H9 (cell line): Measurements from ENCODE around the gene ARHGAP24. TPM values are rescaled to one million over a fixed set of nuclear protein-coding genes. Genes with fewer than 3 reads are reported as not detected.

Experiments
- DNase-seq: peaks from one replicate; pipeline ENCODE4 v3.0.0-alpha.2; 2017
- H2AFZ ChIP-seq: one replicate; pipeline ENCODE4 v1.6.1; 2013; ENCODE audit warnings: mild to moderate bottlenecking, low read length, control low read depth, moderate library complexity
- H2AK5ac ChIP-seq: 2 replicates; pipeline ENCODE4 v1.6.1; 2013; ENCODE audit warnings: low read length, control low read depth, mixed read lengths; ENCODE audit not compliant: insufficient read length
- H2BK120ac ChIP-seq: one replicate; pipeline ENCODE4 v1.6.1; 2013; ENCODE audit warnings: low read depth, mild to moderate bottlenecking, low read length, control low read depth, inconsistent platforms; ENCODE audit not compliant: poor library complexity, severe bottlenecking
- H2BK12ac ChIP-seq: 2 replicates; pipeline ENCODE4 v1.6.1; 2013; ENCODE audit warnings: low read length, control low read depth, mixed read lengths, low read depth; ENCODE audit not compliant: insufficient read length
- H2BK15ac ChIP-seq: 2 replicates; pipeline ENCODE4 v1.6.1; 2013; ENCODE audit warnings: low read depth, low read length, control low read depth
- H2BK20ac ChIP-seq: one replicate; pipeline ENCODE4 v1.6.1; 2013; ENCODE audit warnings: low read depth, mild to moderate bottlenecking, low read length, control low read depth, inconsistent platforms; ENCODE audit not compliant: poor library complexity, severe bottlenecking
- H2BK5ac ChIP-seq: 2 replicates; pipeline ENCODE4 v1.6.1; 2013; ENCODE audit warnings: low read length, control low read depth, mixed read lengths; ENCODE audit not compliant: insufficient read length
- H3K14ac ChIP-seq: 2 replicates; pipeline ENCODE4 v1.6.1; 2013; ENCODE audit warnings: low read length, control low read depth; ENCODE audit not compliant: insufficient read depth
- H3K18ac ChIP-seq: 2 replicates; pipeline ENCODE4 v1.6.1; 2013; ENCODE audit warnings: low read depth, mild to moderate bottlenecking, mixed read lengths, low read length, control low read depth; ENCODE audit not compliant: insufficient read length
- H3K23ac ChIP-seq: 2 replicates; pipeline ENCODE4 v1.6.1; 2013; ENCODE audit warnings: low read length, control low read depth, mixed read lengths, low read depth; ENCODE audit not compliant: insufficient read length
- H3K23me2 ChIP-seq: 2 replicates; pipeline ENCODE4 v1.6.1; 2013; ENCODE audit warnings: low read depth, mild to moderate bottlenecking, mixed read lengths, low read length, control low read depth; ENCODE audit not compliant: insufficient read length, poor library complexity, severe bottlenecking
- H3K27ac ChIP-seq: 2 replicates; pipeline ENCODE4 v1.5.1; 2013; ENCODE audit warnings: low read length, control low read depth, mixed read lengths, low read depth; ENCODE audit not compliant: insufficient read length
- H3K27me3 ChIP-seq: 2 replicates; pipeline ENCODE4 v1.6.1; 2013; ENCODE audit warnings: low read length, control low read depth, inconsistent platforms; ENCODE audit not compliant: insufficient read depth
- H3K4ac ChIP-seq: 2 replicates; pipeline ENCODE4 v1.6.1; 2013; ENCODE audit warnings: low read depth, mild to moderate bottlenecking, control low read depth, inconsistent platforms, low read length, moderate library complexity
- H3K4me1 ChIP-seq: 2 replicates; pipeline ENCODE4 v1.6.1; 2013; ENCODE audit warnings: low read length, control low read depth, inconsistent platforms; ENCODE audit not compliant: insufficient read depth
- H3K4me2 ChIP-seq: 2 replicates; pipeline ENCODE4 v1.6.1; 2013; ENCODE audit warnings: low read length, control low read depth, mixed read lengths; ENCODE audit not compliant: insufficient read length, insufficient read depth
- H3K56ac ChIP-seq: 2 replicates; pipeline ENCODE4 v1.6.1; 2013; ENCODE audit warnings: low read depth, mild to moderate bottlenecking, mixed read lengths, low read length, control low read depth; ENCODE audit not compliant: insufficient read length
- H3K79me1 ChIP-seq: 2 replicates; pipeline ENCODE4 v1.6.1; 2013; ENCODE audit warnings: low read depth, mild to moderate bottlenecking, moderate library complexity, low read length, control low read depth, inconsistent platforms; ENCODE audit not compliant: insufficient read depth, poor library complexity, severe bottlenecking
- H3K79me2 ChIP-seq: 2 replicates; pipeline ENCODE4 v1.6.1; 2013; ENCODE audit warnings: low read length, control low read depth, inconsistent platforms; ENCODE audit not compliant: insufficient read depth
- H3K9ac ChIP-seq: 2 replicates; pipeline ENCODE4 v1.6.1; 2013; ENCODE audit warnings: low read length, control low read depth, mixed read lengths; ENCODE audit not compliant: insufficient read length; ENCODE audit errors: extremely low read depth
- H3K9me3 ChIP-seq: one replicate; pipeline ENCODE4 v1.6.1; 2013; ENCODE audit warnings: low read depth, low read length, inconsistent platforms; ENCODE audit not compliant: control insufficient read depth
- H3T11ph ChIP-seq: one replicate; pipeline ENCODE4 v1.6.1; 2013; ENCODE audit warnings: mild to moderate bottlenecking, low read length, control low read depth, inconsistent platforms
- H4K20me1 ChIP-seq: one replicate; pipeline ENCODE4 v1.6.1; 2013; ENCODE audit not compliant: control insufficient read depth, insufficient read length, insufficient read depth
- H4K5ac ChIP-seq: 2 replicates; pipeline ENCODE4 v1.6.1; 2013; ENCODE audit warnings: low read depth, mild to moderate bottlenecking, mixed read lengths, low read length, control low read depth; ENCODE audit not compliant: insufficient read length
- H4K8ac ChIP-seq: replicated peaks from 2 replicates; pipeline ENCODE4 v1.6.1; 2013; ENCODE audit warnings: low read length, control low read depth, mixed read lengths, low read depth; ENCODE audit not compliant: insufficient read length
- H4K91ac ChIP-seq: 2 replicates; pipeline ENCODE4 v1.6.1; 2013; ENCODE audit warnings: low read depth, mild to moderate bottlenecking, moderate library complexity, mixed read lengths, low read length, control low read depth; ENCODE audit not compliant: insufficient read length
- H3K27ac Mint-ChIP-seq, 3 experiments: 2 replicates in 2 of 3; 3 replicates in 1 of 3; pipeline ENCODE4 v1.8.0; 2020 to 2021; ENCODE audit warnings: mixed read lengths in 3 of 3, mild to moderate bottlenecking in 1 of 3, moderate library complexity in 1 of 3
- H3K27me3 Mint-ChIP-seq: 2 replicates; pipeline ENCODE4 v1.8.0; 2021; ENCODE audit warnings: low read depth, mild to moderate bottlenecking, moderate library complexity, mixed read lengths
- H3K36me3 Mint-ChIP-seq, 3 experiments: 2 replicates in 2 of 3; 3 replicates in 1 of 3; pipeline ENCODE4 v1.8.0; 2020 to 2021; ENCODE audit warnings: low read depth in 3 of 3, mixed read lengths in 3 of 3; ENCODE audit not compliant: insufficient read depth in 1 of 3
- H3K4me1 Mint-ChIP-seq, 2 experiments: 2 replicates each; pipeline ENCODE4 v1.8.0; 2020; ENCODE audit warnings: mixed read lengths in 2 of 2
- H3K4me3 Mint-ChIP-seq, 2 experiments: 2 replicates in 1 of 2; 3 replicates in 1 of 2; pipeline ENCODE4 v1.8.0; 2020 to 2021; ENCODE audit warnings: mild to moderate bottlenecking in 2 of 2, mixed read lengths in 2 of 2, moderate library complexity in 1 of 2
- H3K9me3 Mint-ChIP-seq, 2 experiments: 2 replicates in 1 of 2; 3 replicates in 1 of 2; pipeline ENCODE4 v1.8.0; 2020; ENCODE audit warnings: mild to moderate bottlenecking in 2 of 2, mixed read lengths in 2 of 2, moderate library complexity in 1 of 2
- WGBS: extraction: QIAGEN DNeasy Blood & Tissue Kit; methylation state at CpG from one replicate; pipeline ENCODE4 v1.1.7; 2013; ENCODE audit warnings: missing lambda C conversion rate, low lambda C conversion rate, mixed read lengths; ENCODE audit not compliant: insufficient read length; ENCODE audit errors: extremely low coverage; 5-methylcytosine and 5-hydroxymethylcytosine counted together
- total RNA-seq: library from RNA; stranded (reverse); gene quantifications from 2 replicates; pipeline ENCODE4 v1.2.1, GENCODE V29; 2021
- TF ChIP-seq, protein P1 (sequence below): fragments of 200-600 bp; sonication (generic); conservative IDR thresholded peaks from 3 replicates; pipeline ENCODE4 v1.8.0; 2021; ENCODE audit warnings: antibody characterized with exemption, mild to moderate bottlenecking

ARHGAP24 gene
- total RNA-seq, 1 experiment from 2014 or later: 0.37 TPM

DNA sequence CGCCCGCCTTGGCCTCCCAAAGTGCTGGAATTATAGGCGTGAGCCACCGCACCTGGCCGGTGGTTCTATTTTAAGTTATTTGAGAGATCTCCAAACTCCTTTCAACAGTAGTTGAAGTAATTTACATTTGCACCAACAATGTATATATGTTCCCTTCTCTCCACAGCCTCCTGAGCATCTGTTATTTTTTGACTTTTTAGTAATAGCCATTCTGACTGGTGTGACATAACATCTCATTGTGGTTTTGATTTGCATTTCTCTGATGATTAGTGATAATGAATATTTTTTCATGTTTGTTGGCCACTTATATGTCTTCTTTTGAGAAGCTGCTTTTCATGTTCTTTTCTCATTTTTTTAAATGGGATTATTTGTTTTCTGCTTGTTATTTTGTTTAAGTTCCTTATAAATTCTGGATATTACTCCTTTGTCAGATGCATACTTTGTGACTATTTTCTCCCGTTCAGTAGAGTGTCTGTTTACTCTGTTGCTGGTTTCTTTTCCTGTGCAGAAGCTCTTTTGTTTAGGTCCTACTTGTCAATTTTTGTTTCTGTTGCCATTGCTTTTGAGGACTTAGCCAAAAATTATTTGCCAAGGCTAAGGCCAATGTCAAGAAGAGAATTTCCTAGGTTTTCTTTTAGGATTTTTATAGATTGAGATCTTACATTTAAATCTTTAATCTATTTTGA is 213.2 kb downstream of the ARHGAP24 start:
- Mint-ChIP-seq H3K9me3 (no peaks in the 10 kb centered on the region), H3K4me3 (no peak overlapping the region), H3K27ac (no peak overlapping the region), H3K36me3 (no peaks in the 10 kb centered on the region), H3K4me1 (no peaks in the 10 kb centered on the region), H3K27me3 (no peaks in the 10 kb centered on the region)
- H3T11ph ChIP-seq: no peak overlapping the region
- no peak for DNase-seq
- H4K5ac ChIP-seq: no peak overlapping the region
- H3K9ac ChIP-seq: no peak overlapping the region
- no peak overlapping the region for H2AFZ ChIP-seq
- no peak overlapping the region for H4K91ac ChIP-seq
- TF ChIP-seq, protein P1, sequence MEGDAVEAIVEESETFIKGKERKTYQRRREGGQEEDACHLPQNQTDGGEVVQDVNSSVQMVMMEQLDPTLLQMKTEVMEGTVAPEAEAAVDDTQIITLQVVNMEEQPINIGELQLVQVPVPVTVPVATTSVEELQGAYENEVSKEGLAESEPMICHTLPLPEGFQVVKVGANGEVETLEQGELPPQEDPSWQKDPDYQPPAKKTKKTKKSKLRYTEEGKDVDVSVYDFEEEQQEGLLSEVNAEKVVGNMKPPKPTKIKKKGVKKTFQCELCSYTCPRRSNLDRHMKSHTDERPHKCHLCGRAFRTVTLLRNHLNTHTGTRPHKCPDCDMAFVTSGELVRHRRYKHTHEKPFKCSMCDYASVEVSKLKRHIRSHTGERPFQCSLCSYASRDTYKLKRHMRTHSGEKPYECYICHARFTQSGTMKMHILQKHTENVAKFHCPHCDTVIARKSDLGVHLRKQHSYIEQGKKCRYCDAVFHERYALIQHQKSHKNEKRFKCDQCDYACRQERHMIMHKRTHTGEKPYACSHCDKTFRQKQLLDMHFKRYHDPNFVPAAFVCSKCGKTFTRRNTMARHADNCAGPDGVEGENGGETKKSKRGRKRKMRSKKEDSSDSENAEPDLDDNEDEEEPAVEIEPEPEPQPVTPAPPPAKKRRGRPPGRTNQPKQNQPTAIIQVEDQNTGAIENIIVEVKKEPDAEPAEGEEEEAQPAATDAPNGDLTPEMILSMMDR: no peak
- H3K23ac ChIP-seq: no peak overlapping the region
- no peaks in the 10 kb centered on the region for H3K79me1 ChIP-seq
- no peak overlapping the region for H2BK15ac ChIP-seq
- H3K56ac ChIP-seq: no peak overlapping the region
- no peak overlapping the region for H3K4ac ChIP-seq
- no peak overlapping the region for H2BK20ac ChIP-seq
- H3K4me1 ChIP-seq: no peaks in the 10 kb centered on the region
- no peaks in the 10 kb centered on the region for H3K27me3 ChIP-seq
- H3K23me2 ChIP-seq: no peaks in the 10 kb centered on the region
- H3K18ac ChIP-seq: no peak overlapping the region
- no peak overlapping the region for H2BK12ac ChIP-seq
- no peak overlapping the region for H2AK5ac ChIP-seq
- no CpG with 5 or more reads among the region's 6 CpGs for WGBS
- H2BK5ac ChIP-seq: no peak overlapping the region
- no peak overlapping the region for H3K4me2 ChIP-seq
- no peaks in the 10 kb centered on the region for H3K9me3 ChIP-seq
- H4K20me1 ChIP-seq: no peaks in the 10 kb centered on the region
- no peak overlapping the region for H2BK120ac ChIP-seq
- no peak overlapping the region for H3K27ac ChIP-seq
- H3K79me2 ChIP-seq: no peaks in the 10 kb centered on the region
- no peak overlapping the region for H4K8ac ChIP-seq
- H3K14ac ChIP-seq: no peak overlapping the region
